ENCODE measurements around the gene TRIP10. TPM values are rescaled to one million over a fixed set of nuclear protein-coding genes. Genes with fewer than 3 reads are reported as not detected.
A peak's percentile ranks its signal among the peaks of the same experiment; 100 is the strongest.

The TRIP10 gene
- total and polyA plus RNA-seq, 2 of the 13 experiments (the other 11 are each of a cell fraction or from before 2014, with no cell fraction given), result 32.5 to 33.2 TPM

GRCh38 chr19:6737873-6738786 lies 1.4 kb upstream of the TRIP10 start (continued):
- TF ChIP-seq, protein P1, sequence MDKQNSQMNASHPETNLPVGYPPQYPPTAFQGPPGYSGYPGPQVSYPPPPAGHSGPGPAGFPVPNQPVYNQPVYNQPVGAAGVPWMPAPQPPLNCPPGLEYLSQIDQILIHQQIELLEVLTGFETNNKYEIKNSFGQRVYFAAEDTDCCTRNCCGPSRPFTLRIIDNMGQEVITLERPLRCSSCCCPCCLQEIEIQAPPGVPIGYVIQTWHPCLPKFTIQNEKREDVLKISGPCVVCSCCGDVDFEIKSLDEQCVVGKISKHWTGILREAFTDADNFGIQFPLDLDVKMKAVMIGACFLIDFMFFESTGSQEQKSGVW (CRISPR knock-in tag; IDR thresholded peaks at IDR 0.05; ENCODE audit: borderline replicate concordance), result no peak
- TF ChIP-seq ZNF670 (CRISPR knock-in tag; IDR thresholded peaks at IDR 0.05; ENCODE audit: borderline replicate concordance) (no peak; the same call in 1 of the 2 replicates), ZNF703 (CRISPR knock-in tag; IDR thresholded peaks at IDR 0.05; ENCODE audit: borderline replicate concordance) (no peak), ZNF574 (CRISPR knock-in tag; IDR thresholded peaks at IDR 0.05) (peak; percentile 69), ZSCAN22 (CRISPR knock-in tag; IDR thresholded peaks at IDR 0.05) (no peak), TBX2 (CRISPR knock-in tag; IDR thresholded peaks at IDR 0.05; ENCODE audit: borderline replicate concordance) (peak; percentile 22), ZFP36 (IDR thresholded peaks at IDR 0.05; ENCODE audit: borderline replicate concordance, low read depth, low read length, partially characterized antibody) (no peak), JUN (CRISPR knock-in tag; IDR thresholded peaks at IDR 0.05) (no peak), ZNF232 (CRISPR knock-in tag; IDR thresholded peaks at IDR 0.05; ENCODE audit: borderline replicate concordance) (peak; percentile 52; the same call in 1 of the 2 replicates), MATR3 (CRISPR knock-in tag; IDR thresholded peaks at IDR 0.05) (no peak), HNRNPL (IDR thresholded peaks at IDR 0.05; ENCODE audit: low read depth, low read length) (no peak), PHF20 (CRISPR knock-in tag; IDR thresholded peaks at IDR 0.05) (peak; percentile 9; the same call in 1 of the 2 replicates)
- TF ChIP-seq, protein P2, sequence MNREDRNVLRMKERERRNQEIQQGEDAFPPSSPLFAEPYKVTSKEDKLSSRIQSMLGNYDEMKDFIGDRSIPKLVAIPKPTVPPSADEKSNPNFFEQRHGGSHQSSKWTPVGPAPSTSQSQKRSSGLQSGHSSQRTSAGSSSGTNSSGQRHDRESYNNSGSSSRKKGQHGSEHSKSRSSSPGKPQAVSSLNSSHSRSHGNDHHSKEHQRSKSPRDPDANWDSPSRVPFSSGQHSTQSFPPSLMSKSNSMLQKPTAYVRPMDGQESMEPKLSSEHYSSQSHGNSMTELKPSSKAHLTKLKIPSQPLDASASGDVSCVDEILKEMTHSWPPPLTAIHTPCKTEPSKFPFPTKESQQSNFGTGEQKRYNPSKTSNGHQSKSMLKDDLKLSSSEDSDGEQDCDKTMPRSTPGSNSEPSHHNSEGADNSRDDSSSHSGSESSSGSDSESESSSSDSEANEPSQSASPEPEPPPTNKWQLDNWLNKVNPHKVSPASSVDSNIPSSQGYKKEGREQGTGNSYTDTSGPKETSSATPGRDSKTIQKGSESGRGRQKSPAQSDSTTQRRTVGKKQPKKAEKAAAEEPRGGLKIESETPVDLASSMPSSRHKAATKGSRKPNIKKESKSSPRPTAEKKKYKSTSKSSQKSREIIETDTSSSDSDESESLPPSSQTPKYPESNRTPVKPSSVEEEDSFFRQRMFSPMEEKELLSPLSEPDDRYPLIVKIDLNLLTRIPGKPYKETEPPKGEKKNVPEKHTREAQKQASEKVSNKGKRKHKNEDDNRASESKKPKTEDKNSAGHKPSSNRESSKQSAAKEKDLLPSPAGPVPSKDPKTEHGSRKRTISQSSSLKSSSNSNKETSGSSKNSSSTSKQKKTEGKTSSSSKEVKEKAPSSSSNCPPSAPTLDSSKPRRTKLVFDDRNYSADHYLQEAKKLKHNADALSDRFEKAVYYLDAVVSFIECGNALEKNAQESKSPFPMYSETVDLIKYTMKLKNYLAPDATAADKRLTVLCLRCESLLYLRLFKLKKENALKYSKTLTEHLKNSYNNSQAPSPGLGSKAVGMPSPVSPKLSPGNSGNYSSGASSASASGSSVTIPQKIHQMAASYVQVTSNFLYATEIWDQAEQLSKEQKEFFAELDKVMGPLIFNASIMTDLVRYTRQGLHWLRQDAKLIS (CRISPR knock-in tag; IDR thresholded peaks at IDR 0.05), result no peak
- TF ChIP-seq, protein P3, sequence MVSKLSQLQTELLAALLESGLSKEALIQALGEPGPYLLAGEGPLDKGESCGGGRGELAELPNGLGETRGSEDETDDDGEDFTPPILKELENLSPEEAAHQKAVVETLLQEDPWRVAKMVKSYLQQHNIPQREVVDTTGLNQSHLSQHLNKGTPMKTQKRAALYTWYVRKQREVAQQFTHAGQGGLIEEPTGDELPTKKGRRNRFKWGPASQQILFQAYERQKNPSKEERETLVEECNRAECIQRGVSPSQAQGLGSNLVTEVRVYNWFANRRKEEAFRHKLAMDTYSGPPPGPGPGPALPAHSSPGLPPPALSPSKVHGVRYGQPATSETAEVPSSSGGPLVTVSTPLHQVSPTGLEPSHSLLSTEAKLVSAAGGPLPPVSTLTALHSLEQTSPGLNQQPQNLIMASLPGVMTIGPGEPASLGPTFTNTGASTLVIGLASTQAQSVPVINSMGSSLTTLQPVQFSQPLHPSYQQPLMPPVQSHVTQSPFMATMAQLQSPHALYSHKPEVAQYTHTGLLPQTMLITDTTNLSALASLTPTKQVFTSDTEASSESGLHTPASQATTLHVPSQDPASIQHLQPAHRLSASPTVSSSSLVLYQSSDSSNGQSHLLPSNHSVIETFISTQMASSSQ (IDR thresholded peaks at IDR 0.05; ENCODE audit: low read depth), result 0 out of 2 replicates have a peak, but pooled peaks have one; percentile 24
- TF ChIP-seq, protein P3 (CRISPR knock-in tag; IDR thresholded peaks at IDR 0.05; ENCODE audit: borderline replicate concordance), result no peak
- TF ChIP-seq, protein P4, sequence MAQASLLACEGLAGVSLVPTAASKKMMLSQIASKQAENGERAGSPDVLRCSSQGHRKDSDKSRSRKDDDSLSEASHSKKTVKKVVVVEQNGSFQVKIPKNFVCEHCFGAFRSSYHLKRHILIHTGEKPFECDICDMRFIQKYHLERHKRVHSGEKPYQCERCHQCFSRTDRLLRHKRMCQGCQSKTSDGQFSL (CRISPR knock-in tag; IDR thresholded peaks at IDR 0.05), result no peak

Measured in HepG2 (cell line).